Tibial nerve (tissue), 3 donors: Measurements from ENCODE around the gene CGNL1.

Source experiments
- CTCF ChIP-seq, 5 experiments: fragments of 200-600 bp in 3 of 5; fragments of 450-650 bp in 2 of 5; sonication (generic) in 3 of 5; IDR thresholded peaks; one replicate each; pipeline ENCODE4 v1.5.1; 2016 to 2019; ENCODE audit warnings: antibody characterized with exemption in 5 of 5, mild to moderate bottlenecking in 3 of 5, moderate library complexity in 2 of 5
- POLR2A ChIP-seq, 2 donors: fragments of 450-650 bp; IDR thresholded peaks; one replicate each; pipeline ENCODE4 v1.6.1; 2017; ENCODE audit warnings: antibody characterized with exemption in 2 of 2, mild to moderate bottlenecking in 2 of 2, moderate library complexity in 2 of 2

- no peak for TF ChIP-seq CTCF (IDR thresholded peaks at IDR 0.05)
- no peak for TF ChIP-seq POLR2A (IDR thresholded peaks at IDR 0.05)
Measured at GRCh38 chr15:57566834-57567233, 190.5 kb downstream of the CGNL1 start.
